WTC11 (cell line): Measurements from ENCODE around the gene ERICH6B. TPM values are rescaled to one million over a fixed set of nuclear protein-coding genes. Genes with fewer than 3 reads are reported as not detected.

Experiments used
- ATAC-seq: fragments of 200-7000 bp; cut with Tn5 transposase; 2 replicates; pipeline ENCODE4 v1.10.0; 2021; ENCODE audit warnings: mild to moderate bottlenecking, moderate library complexity
- CTCF ChIA-PET: fragments of 300-600 bp; sonication (Branson Sonifier 250); formaldehyde crosslinking; loops from one replicate; lab custom pipeline; 2021; ENCODE audit warnings: antibody characterized with exemption; lab: Charles Lee
- POLR2A ChIA-PET: fragments of 350-600 bp; sonication (Branson Sonifier 250); formaldehyde crosslinking; loops from one replicate; lab custom pipeline; 2021; ENCODE audit warnings: antibody characterized with exemption; lab: Charles Lee
- DNase-seq: peaks from one replicate; pipeline ENCODE4 v3.0.0; 2021; ENCODE audit warnings: low spot score
- H3K27ac Mint-ChIP-seq: 2 replicates; pipeline ENCODE4 v1.8.0; 2021; ENCODE audit warnings: mixed read lengths
- H3K27me3 Mint-ChIP-seq: 2 replicates; pipeline ENCODE4 v1.8.0; 2021; ENCODE audit warnings: low read depth, mild to moderate bottlenecking, moderate library complexity, mixed read lengths
- H3K36me3 Mint-ChIP-seq: 2 replicates; pipeline ENCODE4 v1.8.0; 2021; ENCODE audit warnings: mixed read lengths
- H3K4me1 Mint-ChIP-seq: 2 replicates; pipeline ENCODE4 v1.8.0; 2022; ENCODE audit warnings: mixed read lengths
- H3K4me3 Mint-ChIP-seq: 2 replicates; pipeline ENCODE4 v1.8.0; 2021; ENCODE audit warnings: mild to moderate bottlenecking, moderate library complexity, mixed read lengths
- H3K9me3 Mint-ChIP-seq: 2 replicates; pipeline ENCODE4 v1.8.0; 2021; ENCODE audit warnings: mixed read lengths
- CREB1 ChIP-seq: sonication (generic); formaldehyde crosslinking; IDR thresholded peaks from 2 replicates; pipeline ENCODE4 v1.8.0; 2023; ENCODE audit warnings: mild to moderate bottlenecking, missing genetic modification reagents
- ELF4 ChIP-seq: sonication (generic); formaldehyde crosslinking; IDR thresholded peaks from 2 replicates; pipeline ENCODE4 v1.8.1; 2022; ENCODE audit warnings: low read depth, mild to moderate bottlenecking, moderate library complexity, missing genetic modification reagents
- FOXJ3 ChIP-seq: sonication (generic); formaldehyde crosslinking; IDR thresholded peaks from 2 replicates; pipeline ENCODE4 v1.9.0; 2021; ENCODE audit warnings: missing genetic modification reagents, mild to moderate bottlenecking, borderline replicate concordance
- FOXP1 ChIP-seq: sonication (generic); formaldehyde crosslinking; IDR thresholded peaks from 2 replicates; pipeline ENCODE4 v1.8.0; 2022; ENCODE audit warnings: missing genetic modification reagents, mild to moderate bottlenecking, moderate library complexity, borderline replicate concordance
- GABPB1 ChIP-seq: sonication (generic); formaldehyde crosslinking; IDR thresholded peaks from 2 replicates; pipeline ENCODE4 v1.8.1; 2023; ENCODE audit warnings: mild to moderate bottlenecking, missing genetic modification reagents
- HMGA2 ChIP-seq: fragments of 250-450 bp; sonication (Bioruptor Pico); IDR thresholded peaks from 2 replicates; pipeline ENCODE4 v1.4.0; 2021; ENCODE audit warnings: mild to moderate bottlenecking, moderate library complexity
- NFATC4 ChIP-seq: fragments of 250-450 bp; sonication (Bioruptor Pico); IDR thresholded peaks from 2 replicates; pipeline ENCODE4 v1.9.0; 2021; ENCODE audit warnings: mild to moderate bottlenecking
- RORB ChIP-seq: fragments of 250-450 bp; sonication (Bioruptor Pico); IDR thresholded peaks from 2 replicates; pipeline ENCODE4 v1.9.0; 2021; ENCODE audit warnings: mild to moderate bottlenecking
- SMAD4 ChIP-seq: sonication (generic); formaldehyde crosslinking; IDR thresholded peaks from 2 replicates; pipeline ENCODE4 v1.8.0; 2022; ENCODE audit warnings: mild to moderate bottlenecking, missing genetic modification reagents
- TP53 ChIP-seq: sonication (generic); formaldehyde crosslinking; IDR thresholded peaks from 2 replicates; pipeline ENCODE4 v1.8.1; 2023; ENCODE audit warnings: mild to moderate bottlenecking, missing genetic modification reagents
- ZNF121 ChIP-seq: sonication (generic); formaldehyde crosslinking; IDR thresholded peaks from 2 replicates; pipeline ENCODE4 v1.8.0; 2023; ENCODE audit warnings: missing genetic modification reagents
- ZNF138 ChIP-seq: sonication (generic); formaldehyde crosslinking; conservative IDR thresholded peaks from 2 replicates; pipeline ENCODE4 v1.8.1; 2022; ENCODE audit warnings: mild to moderate bottlenecking, moderate library complexity, missing genetic modification reagents
- ZNF232 ChIP-seq: sonication (generic); formaldehyde crosslinking; IDR thresholded peaks from 2 replicates; pipeline ENCODE4 v1.8.0; 2022; ENCODE audit warnings: mild to moderate bottlenecking, missing genetic modification reagents
- ZNF263 ChIP-seq: sonication (generic); formaldehyde crosslinking; IDR thresholded peaks from 2 replicates; pipeline ENCODE4 v1.8.1; 2022; ENCODE audit warnings: low read depth, mild to moderate bottlenecking, moderate library complexity, missing genetic modification reagents
- total RNA-seq: library from RNA; stranded (reverse); gene quantifications from 3 replicates; pipeline ENCODE4 v1.2.3, GENCODE V29; 2021
- TF ChIP-seq, protein P1 (sequence below): sonication (generic); formaldehyde crosslinking; IDR thresholded peaks from 2 replicates; pipeline ENCODE4 v1.8.0; 2022; ENCODE audit warnings: missing genetic modification reagents
- TF ChIP-seq, protein P2 (sequence below): fragments of 250-450 bp; sonication (Bioruptor Pico); IDR thresholded peaks from 2 replicates; pipeline ENCODE4 v2.1.2; 2022; ENCODE audit warnings: mild to moderate bottlenecking, moderate library complexity
- TF ChIP-seq, protein P3 (sequence below): sonication (generic); formaldehyde crosslinking; IDR thresholded peaks from 2 replicates; pipeline ENCODE4 v1.8.0; 2022; ENCODE audit warnings: mild to moderate bottlenecking, missing genetic modification reagents
- TF ChIP-seq, protein P4 (sequence below): sonication (generic); formaldehyde crosslinking; IDR thresholded peaks from 2 replicates; pipeline ENCODE4 v1.8.0; 2023; ENCODE audit warnings: missing genetic modification reagents, mild to moderate bottlenecking, borderline replicate concordance

ERICH6B gene
- total RNA-seq, 1 experiment from 2014 or later = not detected

DNA sequence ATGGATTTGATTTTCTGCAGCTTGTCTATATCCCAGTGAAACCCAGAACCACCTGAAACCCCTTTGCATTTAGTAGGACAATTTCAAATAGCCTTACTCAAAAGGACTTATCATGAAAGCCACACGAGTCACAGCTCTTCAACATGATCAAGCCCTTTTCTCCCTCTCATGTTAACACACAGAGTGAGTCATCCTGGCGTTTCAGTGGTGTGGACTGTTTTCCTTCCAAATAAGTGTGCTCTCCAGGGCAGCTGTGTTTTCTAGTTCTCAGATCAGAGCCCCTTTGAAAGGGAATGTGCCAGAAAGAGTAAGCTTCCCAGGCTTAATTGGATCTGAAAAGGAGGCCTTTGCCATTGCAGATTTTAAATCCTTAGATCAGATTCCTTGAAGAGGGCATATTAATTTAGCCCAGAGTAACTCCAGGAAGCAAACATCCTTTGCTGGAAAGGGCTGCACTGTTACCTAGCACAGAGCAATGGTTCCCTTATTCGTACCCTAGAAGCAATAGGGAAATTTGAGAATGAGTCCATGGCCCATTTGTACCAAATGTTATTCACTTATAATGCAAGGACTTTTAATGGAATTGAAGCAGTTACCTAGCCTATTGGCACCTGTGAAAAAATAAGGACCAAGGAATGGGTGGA is 51.3 kb downstream of the ERICH6B start:
- Mint-ChIP-seq H3K4me1 (peaks cover 9% of the 10 kb centered on the region), H3K4me3 (no peak overlapping the region), H3K27ac (no peak overlapping the region), H3K36me3 (peaks cover 18% of the 10 kb centered on the region), H3K27me3 (no peaks in the 10 kb centered on the region; the same call in 1 of the 2 replicates), H3K9me3 (peaks cover 29% of the 10 kb centered on the region)
- ChIA-PET CTCF (no interaction called here), POLR2A (no interaction called here)
- DNase-seq = no peak
- TF ChIP-seq TP53 = no peak
- TF ChIP-seq ELF4 (CRISPR knock-in tag) = no peak
- TF ChIP-seq ZNF121 (CRISPR knock-in tag) = no peak
- TF ChIP-seq FOXJ3 (CRISPR knock-in tag) = no peak
- TF ChIP-seq, protein P1, sequence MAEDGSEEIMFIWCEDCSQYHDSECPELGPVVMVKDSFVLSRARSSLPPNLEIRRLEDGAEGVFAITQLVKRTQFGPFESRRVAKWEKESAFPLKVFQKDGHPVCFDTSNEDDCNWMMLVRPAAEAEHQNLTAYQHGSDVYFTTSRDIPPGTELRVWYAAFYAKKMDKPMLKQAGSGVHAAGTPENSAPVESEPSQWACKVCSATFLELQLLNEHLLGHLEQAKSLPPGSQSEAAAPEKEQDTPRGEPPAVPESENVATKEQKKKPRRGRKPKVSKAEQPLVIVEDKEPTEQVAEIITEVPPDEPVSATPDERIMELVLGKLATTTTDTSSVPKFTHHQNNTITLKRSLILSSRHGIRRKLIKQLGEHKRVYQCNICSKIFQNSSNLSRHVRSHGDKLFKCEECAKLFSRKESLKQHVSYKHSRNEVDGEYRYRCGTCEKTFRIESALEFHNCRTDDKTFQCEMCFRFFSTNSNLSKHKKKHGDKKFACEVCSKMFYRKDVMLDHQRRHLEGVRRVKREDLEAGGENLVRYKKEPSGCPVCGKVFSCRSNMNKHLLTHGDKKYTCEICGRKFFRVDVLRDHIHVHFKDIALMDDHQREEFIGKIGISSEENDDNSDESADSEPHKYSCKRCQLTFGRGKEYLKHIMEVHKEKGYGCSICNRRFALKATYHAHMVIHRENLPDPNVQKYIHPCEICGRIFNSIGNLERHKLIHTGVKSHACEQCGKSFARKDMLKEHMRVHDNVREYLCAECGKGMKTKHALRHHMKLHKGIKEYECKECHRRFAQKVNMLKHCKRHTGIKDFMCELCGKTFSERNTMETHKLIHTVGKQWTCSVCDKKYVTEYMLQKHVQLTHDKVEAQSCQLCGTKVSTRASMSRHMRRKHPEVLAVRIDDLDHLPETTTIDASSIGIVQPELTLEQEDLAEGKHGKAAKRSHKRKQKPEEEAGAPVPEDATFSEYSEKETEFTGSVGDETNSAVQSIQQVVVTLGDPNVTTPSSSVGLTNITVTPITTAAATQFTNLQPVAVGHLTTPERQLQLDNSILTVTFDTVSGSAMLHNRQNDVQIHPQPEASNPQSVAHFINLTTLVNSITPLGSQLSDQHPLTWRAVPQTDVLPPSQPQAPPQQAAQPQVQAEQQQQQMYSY = no peak
- TF ChIP-seq, protein P2, sequence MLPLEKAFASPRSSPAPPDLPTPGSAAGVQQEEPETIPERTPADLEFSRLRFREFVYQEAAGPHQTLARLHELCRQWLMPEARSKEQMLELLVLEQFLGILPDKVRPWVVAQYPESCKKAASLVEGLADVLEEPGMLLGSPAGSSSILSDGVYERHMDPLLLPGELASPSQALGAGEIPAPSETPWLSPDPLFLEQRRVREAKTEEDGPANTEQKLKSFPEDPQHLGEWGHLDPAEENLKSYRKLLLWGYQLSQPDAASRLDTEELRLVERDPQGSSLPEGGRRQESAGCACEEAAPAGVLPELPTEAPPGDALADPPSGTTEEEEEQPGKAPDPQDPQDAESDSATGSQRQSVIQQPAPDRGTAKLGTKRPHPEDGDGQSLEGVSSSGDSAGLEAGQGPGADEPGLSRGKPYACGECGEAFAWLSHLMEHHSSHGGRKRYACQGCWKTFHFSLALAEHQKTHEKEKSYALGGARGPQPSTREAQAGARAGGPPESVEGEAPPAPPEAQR (CRISPR knock-in tag) = no peak
- TF ChIP-seq ZNF232 (CRISPR knock-in tag) = no peak
- TF ChIP-seq ZNF263 (CRISPR knock-in tag) = no peak
- TF ChIP-seq, protein P3, sequence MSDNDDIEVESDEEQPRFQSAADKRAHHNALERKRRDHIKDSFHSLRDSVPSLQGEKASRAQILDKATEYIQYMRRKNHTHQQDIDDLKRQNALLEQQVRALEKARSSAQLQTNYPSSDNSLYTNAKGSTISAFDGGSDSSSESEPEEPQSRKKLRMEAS (CRISPR knock-in tag) = no peak
- TF ChIP-seq FOXP1 (CRISPR knock-in tag) = no peak
- TF ChIP-seq CREB1 = no peak
- TF ChIP-seq ZNF138 (CRISPR knock-in tag) = no peak
- no peak for TF ChIP-seq SMAD4 (CRISPR knock-in tag)
- no peak for TF ChIP-seq GABPB1 (CRISPR knock-in tag)
- no peak for ATAC-seq

DNA sequence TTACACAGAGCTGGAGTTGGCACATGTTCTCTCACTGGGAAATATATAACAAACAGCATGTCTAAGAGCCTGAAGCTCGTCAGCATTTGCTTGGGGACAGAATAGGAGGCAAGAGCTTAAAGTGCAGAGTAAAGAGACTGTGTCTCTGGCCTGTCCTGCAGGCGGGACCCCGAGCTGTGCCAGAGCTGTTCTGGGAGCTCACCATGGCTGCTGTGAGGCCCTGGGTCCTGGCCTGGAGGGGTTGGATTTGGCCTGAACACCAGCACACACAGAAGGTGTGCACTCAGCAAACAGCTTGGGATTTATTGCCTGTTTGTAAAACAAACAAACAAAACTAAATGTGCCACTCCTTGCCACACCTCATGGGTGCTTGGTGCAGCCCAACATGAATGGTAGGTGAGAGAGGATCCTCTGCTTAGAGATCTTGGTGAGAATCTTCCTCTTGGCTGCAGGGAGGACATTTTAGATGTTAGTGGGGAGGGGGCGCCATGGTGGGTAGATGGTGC is 60.9 kb downstream of the ERICH6B start:
- POLR2A ChIA-PET = no interaction called here
- Mint-ChIP-seq H3K9me3 (peaks cover 25% of the 10 kb centered on the region), H3K36me3 (no peaks in the 10 kb centered on the region), H3K4me1 (no peaks in the 10 kb centered on the region), H3K4me3 (no peak overlapping the region)
- DNase-seq = no peak
- TF ChIP-seq NFATC4 = no peak
- no peak for TF ChIP-seq ELF4 (CRISPR knock-in tag)
- no peak for TF ChIP-seq ZNF121 (CRISPR knock-in tag)
- TF ChIP-seq RORB (CRISPR knock-in tag) = no peak
- no peak for TF ChIP-seq HMGA2
- TF ChIP-seq FOXJ3 (CRISPR knock-in tag) = no peak
- TF ChIP-seq, all 79 proteins: peak for 0
- no peak overlapping the region for H3K27ac Mint-ChIP-seq
- ATAC-seq = no peak
- CTCF ChIA-PET = no interaction called here
- H3K27me3 Mint-ChIP-seq = no peaks in the 10 kb centered on the region; the same call in none of the 2 replicates

DNA sequence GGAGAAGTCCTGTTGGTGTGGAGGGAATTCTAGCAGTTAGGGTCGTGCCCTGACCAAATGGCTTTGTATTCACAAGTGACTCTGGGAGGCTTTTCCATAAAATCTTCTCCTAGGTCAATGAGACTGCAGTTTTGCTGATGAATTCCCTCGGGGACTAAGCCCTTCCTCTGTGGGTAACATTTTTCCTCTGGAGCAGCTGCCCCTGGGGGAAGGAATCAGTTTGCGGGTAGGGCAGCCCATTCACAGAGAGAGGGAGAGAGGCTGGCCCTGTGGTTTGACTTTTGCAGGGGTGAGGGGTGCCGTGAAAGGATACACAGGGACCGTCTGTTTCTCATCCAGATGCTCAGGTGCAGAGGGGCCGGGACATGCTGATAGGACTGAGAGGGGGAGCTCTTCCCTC is 67.3 kb downstream of the ERICH6B start:
- Mint-ChIP-seq H3K27ac (no peak overlapping the region), H3K27me3 (no peaks in the 10 kb centered on the region; the same call in 1 of the 2 replicates), H3K4me3 (no peak overlapping the region), H3K9me3 (no peaks in the 10 kb centered on the region), H3K4me1 (no peaks in the 10 kb centered on the region), H3K36me3 (no peaks in the 10 kb centered on the region)
- no peak for DNase-seq
- POLR2A ChIA-PET = no interaction called here
- ATAC-seq = no peak
- CTCF ChIA-PET = no interaction called here
- TF ChIP-seq, protein P1 = no peak
- TF ChIP-seq ELF4 (CRISPR knock-in tag) = no peak
- TF ChIP-seq, protein P4, sequence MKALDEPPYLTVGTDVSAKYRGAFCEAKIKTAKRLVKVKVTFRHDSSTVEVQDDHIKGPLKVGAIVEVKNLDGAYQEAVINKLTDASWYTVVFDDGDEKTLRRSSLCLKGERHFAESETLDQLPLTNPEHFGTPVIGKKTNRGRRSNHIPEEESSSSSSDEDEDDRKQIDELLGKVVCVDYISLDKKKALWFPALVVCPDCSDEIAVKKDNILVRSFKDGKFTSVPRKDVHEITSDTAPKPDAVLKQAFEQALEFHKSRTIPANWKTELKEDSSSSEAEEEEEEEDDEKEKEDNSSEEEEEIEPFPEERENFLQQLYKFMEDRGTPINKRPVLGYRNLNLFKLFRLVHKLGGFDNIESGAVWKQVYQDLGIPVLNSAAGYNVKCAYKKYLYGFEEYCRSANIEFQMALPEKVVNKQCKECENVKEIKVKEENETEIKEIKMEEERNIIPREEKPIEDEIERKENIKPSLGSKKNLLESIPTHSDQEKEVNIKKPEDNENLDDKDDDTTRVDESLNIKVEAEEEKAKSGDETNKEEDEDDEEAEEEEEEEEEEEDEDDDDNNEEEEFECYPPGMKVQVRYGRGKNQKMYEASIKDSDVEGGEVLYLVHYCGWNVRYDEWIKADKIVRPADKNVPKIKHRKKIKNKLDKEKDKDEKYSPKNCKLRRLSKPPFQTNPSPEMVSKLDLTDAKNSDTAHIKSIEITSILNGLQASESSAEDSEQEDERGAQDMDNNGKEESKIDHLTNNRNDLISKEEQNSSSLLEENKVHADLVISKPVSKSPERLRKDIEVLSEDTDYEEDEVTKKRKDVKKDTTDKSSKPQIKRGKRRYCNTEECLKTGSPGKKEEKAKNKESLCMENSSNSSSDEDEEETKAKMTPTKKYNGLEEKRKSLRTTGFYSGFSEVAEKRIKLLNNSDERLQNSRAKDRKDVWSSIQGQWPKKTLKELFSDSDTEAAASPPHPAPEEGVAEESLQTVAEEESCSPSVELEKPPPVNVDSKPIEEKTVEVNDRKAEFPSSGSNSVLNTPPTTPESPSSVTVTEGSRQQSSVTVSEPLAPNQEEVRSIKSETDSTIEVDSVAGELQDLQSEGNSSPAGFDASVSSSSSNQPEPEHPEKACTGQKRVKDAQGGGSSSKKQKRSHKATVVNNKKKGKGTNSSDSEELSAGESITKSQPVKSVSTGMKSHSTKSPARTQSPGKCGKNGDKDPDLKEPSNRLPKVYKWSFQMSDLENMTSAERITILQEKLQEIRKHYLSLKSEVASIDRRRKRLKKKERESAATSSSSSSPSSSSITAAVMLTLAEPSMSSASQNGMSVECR (CRISPR knock-in tag) = no peak
